Activated effector memory CD4-positive, alpha-beta T cell treated with anti-CD3 and anti-CD28 coated beads, Interleukin-2, amount 50 U/mL, for 16 hours (primary cell): ENCODE results near the gene BEAN1.
"Not testable (repeated sequence)": the region's sequence is repeated elsewhere in the genome, so short reads cannot be mapped to it uniquely, and the experiment has no call there.

ENCODE experiments used
- DNase-seq: peaks from one replicate; pipeline ENCODE4 v3.0.0-alpha.2; 2020

Gene BEAN1

GRCh38 chr16:66488505-66488904 lies 61.4 kb downstream of the BEAN1 start:
- DNase-seq: no peak

GRCh38 chr16:66489385-66489784 lies 62.3 kb downstream of the BEAN1 start:
- DNase-seq: no peak

GRCh38 chr16:66489818-66490217 lies 62.7 kb downstream of the BEAN1 start:
- DNase-seq: no peak

GRCh38 chr16:66490774-66491715 lies 64.0 kb downstream of the BEAN1 start:
- DNase-seq: peak; percentile 14

GRCh38 chr16:66491716-66492064 lies 64.6 kb downstream of the BEAN1 start:
- no peak for DNase-seq

GRCh38 chr16:66493490-66494401 lies 66.7 kb downstream of the BEAN1 start:
- no peak for DNase-seq

- no peak for DNase-seq
Measured at GRCh38 chr16:66494916-66495315, 67.8 kb downstream of the BEAN1 start.

- no peak for DNase-seq
Measured at GRCh38 chr16:66495440-66495839, 68.3 kb downstream of the BEAN1 start.

GRCh38 chr16:66496226-66496625 lies 69.1 kb downstream of the BEAN1 start:
- DNase-seq: not testable (repeated sequence)

GRCh38 chr16:66497921-66498320 lies 70.8 kb downstream of the BEAN1 start:
- DNase-seq: not testable (repeated sequence)

GRCh38 chr16:66501563-66501962 lies 74.5 kb downstream of the BEAN1 start:
- DNase-seq: not testable (repeated sequence)

GRCh38 chr16:66502020-66502913 lies 75.2 kb downstream of the BEAN1 start:
- DNase-seq: no peak

GRCh38 chr16:66503030-66503429 lies 75.9 kb downstream of the BEAN1 start:
- DNase-seq: peak; percentile 22

GRCh38 chr16:66503612-66504011 lies 76.5 kb downstream of the BEAN1 start:
- DNase-seq: no peak

- no peak for DNase-seq
Measured at GRCh38 chr16:66507731-66508239, 80.7 kb downstream of the BEAN1 start.

- DNase-seq: no peak
Measured at GRCh38 chr16:66508248-66508913, 81.3 kb downstream of the BEAN1 start.

GRCh38 chr16:66508914-66509496 lies 81.9 kb downstream of the BEAN1 start:
- no peak for DNase-seq

- no peak for DNase-seq
Measured at GRCh38 chr16:66509576-66509975, 82.5 kb downstream of the BEAN1 start.

- DNase-seq: peak; percentile 16
Measured at GRCh38 chr16:66510298-66510697, 83.2 kb downstream of the BEAN1 start.

GRCh38 chr16:66510711-66511601 lies 83.9 kb downstream of the BEAN1 start:
- no peak for DNase-seq
